Glutamatergic neuron (in vitro differentiated cells): ENCODE results near the gene COPZ1. TPM values are rescaled to one million over a fixed set of nuclear protein-coding genes. Genes with fewer than 3 reads are reported as not detected.
A peak's percentile ranks its signal among the peaks of the same experiment; 100 is the strongest.

Experiments
- DNase-seq: peaks from one replicate; pipeline ENCODE4 v3.0.0; 2022
- H3K27ac Mint-ChIP-seq: one replicate; pipeline ENCODE4 v1.8.0; 2020; ENCODE audit warnings: mild to moderate bottlenecking, mixed read lengths, inconsistent platforms; ENCODE audit not compliant: unreplicated experiment
- H3K27me3 Mint-ChIP-seq: one replicate; pipeline ENCODE4 v1.8.0; 2020; ENCODE audit warnings: mild to moderate bottlenecking, moderate library complexity, mixed read lengths, inconsistent platforms; ENCODE audit not compliant: unreplicated experiment
- H3K36me3 Mint-ChIP-seq: one replicate; pipeline ENCODE4 v1.8.0; 2020; ENCODE audit warnings: mild to moderate bottlenecking, mixed read lengths, inconsistent platforms; ENCODE audit not compliant: unreplicated experiment
- H3K4me1 Mint-ChIP-seq: one replicate; pipeline ENCODE4 v1.8.0; 2020; ENCODE audit warnings: mild to moderate bottlenecking, low read depth, mixed read lengths, inconsistent platforms; ENCODE audit not compliant: unreplicated experiment
- H3K4me3 Mint-ChIP-seq: one replicate; pipeline ENCODE4 v1.8.0; 2020; ENCODE audit warnings: mild to moderate bottlenecking, mixed read lengths, inconsistent platforms; ENCODE audit not compliant: unreplicated experiment
- H3K9me3 Mint-ChIP-seq: one replicate; pipeline ENCODE4 v1.8.0; 2020; ENCODE audit warnings: mild to moderate bottlenecking, moderate library complexity, mixed read lengths, inconsistent platforms; ENCODE audit not compliant: unreplicated experiment
- total RNA-seq: library from RNA; stranded (reverse); fragmentation: NEBNext Ultra II Directional; extraction: Animal tissue kit (Norgen Biotek cat#: 25700); gene quantifications from one replicate; pipeline ENCODE4 v1.2.1, GENCODE V29; 2021; ENCODE audit not compliant: unreplicated experiment
- TF ChIP-seq, protein P1 (sequence below): fragments of 200-600 bp; sonication (generic); IDR thresholded peaks from one replicate; pipeline ENCODE4 v1.5.0; 2021; ENCODE audit not compliant: partially characterized antibody, unreplicated experiment

Gene COPZ1
- total RNA-seq, 1 donor from 2014 or later = 88.6 TPM

DNA sequence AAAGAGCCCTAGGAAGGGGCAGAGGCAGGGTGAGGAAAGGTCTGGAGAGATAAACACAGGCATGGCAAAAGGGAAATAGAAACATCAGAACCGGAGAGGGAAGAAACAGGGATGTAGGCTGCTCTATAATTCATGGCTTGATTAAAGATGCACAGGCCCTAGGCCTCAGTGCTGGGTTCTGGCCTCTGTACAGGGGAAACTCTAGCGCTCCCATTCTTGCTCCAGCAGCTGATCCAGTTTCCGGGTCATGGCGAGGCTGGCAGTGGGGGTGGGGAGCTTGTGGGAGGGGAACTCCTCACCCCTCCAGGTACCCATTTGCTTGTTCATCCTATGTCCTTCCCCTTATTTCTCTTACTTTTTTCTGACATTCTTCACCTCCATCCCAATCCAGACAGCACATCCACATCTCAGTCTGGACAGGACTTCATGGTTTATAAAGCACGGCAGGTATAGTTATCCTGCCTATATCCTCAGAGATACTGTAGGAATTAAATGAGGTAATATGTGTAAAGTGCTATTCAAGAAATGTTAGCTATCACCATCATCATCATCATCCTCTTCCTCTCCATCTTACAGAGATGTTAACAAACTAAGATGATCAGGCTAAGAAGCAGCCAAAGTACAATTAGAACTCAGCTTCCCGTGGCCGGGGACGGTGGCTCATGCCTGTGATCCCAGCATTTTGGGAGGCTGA, 47.3 kb downstream of the COPZ1 start:
- no peak for DNase-seq
- Mint-ChIP-seq H3K4me1 (peaks cover 22% of the 10 kb centered on the region), H3K27me3 (peaks cover 6% of the 10 kb centered on the region), H3K36me3 (no peaks in the 10 kb centered on the region), H3K4me3 (no peak overlapping the region), H3K9me3 (no peaks in the 10 kb centered on the region), H3K27ac (no peak overlapping the region)
- TF ChIP-seq, protein P1, sequence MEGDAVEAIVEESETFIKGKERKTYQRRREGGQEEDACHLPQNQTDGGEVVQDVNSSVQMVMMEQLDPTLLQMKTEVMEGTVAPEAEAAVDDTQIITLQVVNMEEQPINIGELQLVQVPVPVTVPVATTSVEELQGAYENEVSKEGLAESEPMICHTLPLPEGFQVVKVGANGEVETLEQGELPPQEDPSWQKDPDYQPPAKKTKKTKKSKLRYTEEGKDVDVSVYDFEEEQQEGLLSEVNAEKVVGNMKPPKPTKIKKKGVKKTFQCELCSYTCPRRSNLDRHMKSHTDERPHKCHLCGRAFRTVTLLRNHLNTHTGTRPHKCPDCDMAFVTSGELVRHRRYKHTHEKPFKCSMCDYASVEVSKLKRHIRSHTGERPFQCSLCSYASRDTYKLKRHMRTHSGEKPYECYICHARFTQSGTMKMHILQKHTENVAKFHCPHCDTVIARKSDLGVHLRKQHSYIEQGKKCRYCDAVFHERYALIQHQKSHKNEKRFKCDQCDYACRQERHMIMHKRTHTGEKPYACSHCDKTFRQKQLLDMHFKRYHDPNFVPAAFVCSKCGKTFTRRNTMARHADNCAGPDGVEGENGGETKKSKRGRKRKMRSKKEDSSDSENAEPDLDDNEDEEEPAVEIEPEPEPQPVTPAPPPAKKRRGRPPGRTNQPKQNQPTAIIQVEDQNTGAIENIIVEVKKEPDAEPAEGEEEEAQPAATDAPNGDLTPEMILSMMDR = no peak

DNA sequence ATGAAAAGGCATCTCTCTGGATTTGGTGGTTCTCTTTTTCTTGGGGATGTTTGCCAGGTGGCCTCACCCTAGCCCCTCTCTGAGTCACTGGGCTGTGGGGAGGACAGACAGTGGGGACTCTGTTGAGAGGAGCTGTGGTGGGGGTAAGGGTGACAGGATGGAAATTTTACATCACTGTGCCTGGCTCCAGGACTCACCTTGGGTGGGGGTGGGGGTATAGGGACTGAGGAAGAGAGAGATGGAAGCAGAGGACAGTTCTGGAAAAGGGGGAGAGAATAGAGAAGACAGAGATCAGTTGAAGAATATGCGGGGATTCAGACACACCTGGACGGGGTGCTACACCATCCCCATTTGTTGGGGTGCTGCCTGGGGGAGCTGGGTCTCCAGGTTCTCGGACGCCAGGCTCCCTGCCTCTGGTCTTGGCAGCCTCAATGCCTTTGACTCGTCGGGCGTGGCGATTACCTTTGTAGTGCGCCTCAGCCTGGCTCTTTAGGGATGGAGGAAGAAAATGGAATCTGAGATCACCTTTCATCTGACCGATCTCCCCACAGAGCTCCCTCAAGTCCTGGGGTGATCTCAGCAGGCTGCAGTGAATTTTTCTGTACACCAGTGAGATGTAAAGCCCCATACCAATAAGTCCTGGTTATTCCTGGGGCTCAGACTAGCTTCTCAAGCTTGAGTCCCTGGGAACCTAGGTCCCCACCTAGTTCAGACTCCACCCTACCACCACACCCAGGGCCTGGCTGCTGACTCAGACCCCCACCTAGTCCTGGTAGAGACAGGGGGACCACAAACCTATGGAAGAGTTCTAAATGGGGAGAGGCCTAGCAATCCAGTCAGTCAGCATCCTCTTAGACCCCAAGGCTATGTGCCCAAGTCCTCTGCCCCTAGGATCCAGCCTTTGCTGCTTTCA, 49.0 kb downstream of the COPZ1 start:
- no peak for DNase-seq
- Mint-ChIP-seq H3K27me3 (peaks cover 12% of the 10 kb centered on the region), H3K4me1 (peaks cover 17% of the 10 kb centered on the region), H3K9me3 (peaks cover 2% of the 10 kb centered on the region), H3K36me3 (no peaks in the 10 kb centered on the region), H3K27ac (no peak overlapping the region), H3K4me3 (peak overlapping the region; percentile 3)
- TF ChIP-seq, protein P1 = no peak

DNA sequence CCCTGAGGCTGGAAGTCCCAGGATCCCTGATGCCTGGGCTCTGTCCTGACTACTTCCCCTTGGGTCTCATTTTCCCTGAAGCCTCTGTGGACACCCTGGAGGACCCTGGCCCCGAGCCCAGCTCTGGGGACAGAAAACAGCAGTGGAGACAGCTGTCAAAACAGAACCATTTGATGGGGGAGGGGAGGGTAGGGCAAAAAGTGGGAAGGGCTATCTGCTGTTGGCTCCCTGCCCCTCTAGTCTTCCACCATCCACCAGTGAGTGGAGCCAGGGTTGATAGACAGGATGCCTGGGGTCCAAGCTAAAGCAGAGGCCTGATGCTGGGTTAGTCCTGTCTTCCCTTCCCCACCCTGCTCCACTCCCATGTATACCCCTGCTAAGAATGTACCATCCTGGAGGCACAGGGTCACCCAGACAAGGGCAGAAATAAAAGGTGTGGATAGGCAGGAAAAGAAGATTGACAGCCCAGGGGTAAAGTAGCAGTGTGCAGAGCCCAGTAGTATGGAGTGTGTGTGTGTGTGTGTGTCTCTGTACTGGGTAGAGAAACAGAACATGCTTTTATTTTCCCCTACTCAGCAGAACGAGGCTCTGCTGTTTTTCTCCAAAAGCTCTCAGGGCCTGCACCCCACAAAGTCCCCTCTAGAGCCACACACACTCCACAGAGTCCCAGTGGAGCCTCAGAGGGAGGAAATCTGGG, 49.8 kb downstream of the COPZ1 start:
- H3K4me1 Mint-ChIP-seq = peaks cover 17% of the 10 kb centered on the region
- H3K9me3 Mint-ChIP-seq = peaks cover 2% of the 10 kb centered on the region
- H3K4me3 Mint-ChIP-seq = no peak overlapping the region
- no peak overlapping the region for H3K27ac Mint-ChIP-seq
- TF ChIP-seq, protein P1 = no peak
- DNase-seq = no peak
- peaks cover 9% of the 10 kb centered on the region for H3K27me3 Mint-ChIP-seq
- H3K36me3 Mint-ChIP-seq = no peaks in the 10 kb centered on the region

DNA sequence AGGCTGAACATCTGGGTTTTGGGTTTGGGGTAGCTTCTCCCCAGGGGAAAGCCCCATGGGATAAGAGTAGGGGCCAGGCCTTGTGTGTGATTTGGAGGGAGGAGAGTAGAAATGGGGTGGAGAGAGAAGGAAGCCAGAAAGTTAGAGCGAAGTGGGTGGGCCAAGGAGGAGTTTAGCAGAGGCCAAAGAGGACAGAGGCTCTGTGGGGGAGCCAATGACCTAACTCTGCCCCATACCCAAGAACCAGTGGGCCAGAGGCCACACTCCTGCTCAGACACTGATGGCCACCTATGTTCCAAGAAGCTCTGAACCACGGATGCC, 50.3 kb downstream of the COPZ1 start:
- Mint-ChIP-seq H3K9me3 (peaks cover 3% of the 10 kb centered on the region), H3K27ac (no peak overlapping the region), H3K27me3 (peaks cover 9% of the 10 kb centered on the region), H3K4me1 (peaks cover 19% of the 10 kb centered on the region), H3K4me3 (no peak overlapping the region), H3K36me3 (no peaks in the 10 kb centered on the region)
- TF ChIP-seq, protein P1 = no peak
- DNase-seq = no peak
